Ectodermal cell (in vitro differentiated cells): Measurements from ENCODE around the gene C16orf95.

Source experiments
- H3K27ac ChIP-seq: 2 replicates; pipeline ENCODE4 v1.7.0; 2013; ENCODE audit warnings: mild to moderate bottlenecking, low read depth, low read length; ENCODE audit not compliant: insufficient read depth, poor library complexity, severe bottlenecking
- H3K27me3 ChIP-seq: 2 replicates; pipeline ENCODE4 v1.7.0; 2013; ENCODE audit warnings: mild to moderate bottlenecking, low read length; ENCODE audit not compliant: insufficient read depth, control insufficient read depth, poor library complexity, severe bottlenecking
- H3K36me3 ChIP-seq: one replicate; pipeline ENCODE4 v1.7.0; 2013; ENCODE audit warnings: low read length; ENCODE audit not compliant: control insufficient read depth, insufficient read depth
- H3K4me1 ChIP-seq: one replicate; pipeline ENCODE4 v1.7.0; 2013; ENCODE audit warnings: low read length; ENCODE audit not compliant: control insufficient read depth, insufficient read depth
- H3K4me3 ChIP-seq: 2 replicates; pipeline ENCODE4 v1.7.0; 2013; ENCODE audit warnings: low read depth, low read length, control low read depth; ENCODE audit not compliant: insufficient read depth
- H3K9me3 ChIP-seq: 2 replicates; pipeline ENCODE4 v1.7.0; 2013; ENCODE audit warnings: mild to moderate bottlenecking, low read length, moderate library complexity; ENCODE audit not compliant: control insufficient read depth
- WGBS, 2 experiments: methylation state at CpG; one replicate each; pipeline ENCODE4 v1.1.7; 2013; ENCODE audit warnings: missing lambda C conversion rate in 2 of 2; 5-methylcytosine and 5-hydroxymethylcytosine counted together

Gene C16orf95

GRCh38 chr16:87358696-87359095 is 41.5 kb upstream of the C16orf95 start:
- Histone ChIP-seq H3K4me3 (no peak overlapping the region), H3K4me1 (peaks cover 12% of the 10 kb centered on the region), H3K27ac (no peak overlapping the region), H3K27me3 (no peaks in the 10 kb centered on the region), H3K36me3 (peaks cover 6% of the 10 kb centered on the region), H3K9me3 (no peaks in the 10 kb centered on the region)
- 93 to 94% methylated on average over 9 of the region's 9 CpGs for WGBS, 2 experiments

GRCh38 chr16:87358250-87358649 is 41.1 kb upstream of the C16orf95 start:
- no peak overlapping the region for H3K4me3 ChIP-seq
- H3K27ac ChIP-seq: no peak overlapping the region
- H3K27me3 ChIP-seq: no peaks in the 10 kb centered on the region
- H3K4me1 ChIP-seq: peaks cover 12% of the 10 kb centered on the region
- H3K36me3 ChIP-seq: peaks cover 6% of the 10 kb centered on the region
- H3K9me3 ChIP-seq: no peaks in the 10 kb centered on the region
- WGBS, 2 experiments: 97% methylated on average over 17 of the region's 17 CpGs

GRCh38 chr16:87356491-87356853 is 39.3 kb upstream of the C16orf95 start:
- 95 to 97% methylated on average over 8 of the region's 8 CpGs for WGBS, 2 experiments
- peaks cover 6% of the 10 kb centered on the region for H3K36me3 ChIP-seq
- no peaks in the 10 kb centered on the region for H3K27me3 ChIP-seq
- H3K27ac ChIP-seq: no peak overlapping the region
- peaks cover 12% of the 10 kb centered on the region for H3K4me1 ChIP-seq
- no peaks in the 10 kb centered on the region for H3K9me3 ChIP-seq
- H3K4me3 ChIP-seq: no peak overlapping the region

- H3K27me3 ChIP-seq: no peaks in the 10 kb centered on the region
- WGBS, 2 experiments: 93% methylated on average over 17 of the region's 17 CpGs
- no peak overlapping the region for H3K4me3 ChIP-seq
- peaks cover 12% of the 10 kb centered on the region for H3K4me1 ChIP-seq
- peaks cover 2% of the 10 kb centered on the region for H3K36me3 ChIP-seq
- H3K27ac ChIP-seq: no peak overlapping the region
- H3K9me3 ChIP-seq: no peaks in the 10 kb centered on the region
These were observed 36.4 kb upstream of the C16orf95 start for GRCh38 chr16:87353613-87354012.

GRCh38 chr16:87352818-87353217 is 35.6 kb upstream of the C16orf95 start:
- no peaks in the 10 kb centered on the region for H3K36me3 ChIP-seq
- H3K4me1 ChIP-seq: peaks cover 12% of the 10 kb centered on the region
- no peaks in the 10 kb centered on the region for H3K9me3 ChIP-seq
- no peak overlapping the region for H3K27ac ChIP-seq
- H3K4me3 ChIP-seq: no peak overlapping the region
- 89 to 92% methylated on average over 15 of the region's 15 CpGs for WGBS, 2 experiments
- H3K27me3 ChIP-seq: no peaks in the 10 kb centered on the region

GRCh38 chr16:87351320-87351698 is 34.1 kb upstream of the C16orf95 start:
- H3K27ac ChIP-seq: no peak overlapping the region
- H3K9me3 ChIP-seq: no peaks in the 10 kb centered on the region
- H3K36me3 ChIP-seq: no peaks in the 10 kb centered on the region
- no peak overlapping the region for H3K4me3 ChIP-seq
- peaks cover 9% of the 10 kb centered on the region for H3K4me1 ChIP-seq
- no peaks in the 10 kb centered on the region for H3K27me3 ChIP-seq
- 82% methylated on average over 9 of the region's 9 CpGs for WGBS, 2 experiments

- H3K27me3 ChIP-seq: no peaks in the 10 kb centered on the region
- WGBS, 2 experiments: 89 to 90% methylated on average over 23 of the region's 23 CpGs
- peaks cover 9% of the 10 kb centered on the region for H3K4me1 ChIP-seq
- no peaks in the 10 kb centered on the region for H3K36me3 ChIP-seq
- H3K4me3 ChIP-seq: no peak overlapping the region
- no peaks in the 10 kb centered on the region for H3K9me3 ChIP-seq
- H3K27ac ChIP-seq: no peak overlapping the region
These were observed 33.6 kb upstream of the C16orf95 start for GRCh38 chr16:87350681-87351319.

- no peaks in the 10 kb centered on the region for H3K27me3 ChIP-seq
- H3K4me1 ChIP-seq: peaks cover 11% of the 10 kb centered on the region
- H3K4me3 ChIP-seq: no peak overlapping the region
- 95 to 96% methylated on average over 8 of the region's 8 CpGs for WGBS, 2 experiments
- H3K27ac ChIP-seq: no peak overlapping the region
- no peaks in the 10 kb centered on the region for H3K36me3 ChIP-seq
- no peaks in the 10 kb centered on the region for H3K9me3 ChIP-seq
These were observed 32.8 kb upstream of the C16orf95 start for GRCh38 chr16:87350031-87350430.

GRCh38 chr16:87348616-87349157 is 31.5 kb upstream of the C16orf95 start:
- Histone ChIP-seq H3K27me3 (no peaks in the 10 kb centered on the region), H3K27ac (no peak overlapping the region), H3K9me3 (no peaks in the 10 kb centered on the region), H3K4me3 (no peak overlapping the region), H3K36me3 (no peaks in the 10 kb centered on the region), H3K4me1 (peaks cover 25% of the 10 kb centered on the region)
- WGBS, 2 experiments: 94 to 96% methylated on average over 13 of the region's 13 CpGs

- Histone ChIP-seq H3K4me3 (no peak overlapping the region), H3K27me3 (no peaks in the 10 kb centered on the region), H3K4me1 (peaks cover 26% of the 10 kb centered on the region), H3K27ac (no peak overlapping the region), H3K36me3 (no peaks in the 10 kb centered on the region), H3K9me3 (no peaks in the 10 kb centered on the region)
- 94% methylated on average over 13 of the region's 13 CpGs for WGBS, 2 experiments
These were observed 30.9 kb upstream of the C16orf95 start for GRCh38 chr16:87347932-87348615.
